SK-N-SH treated with all-trans-retinoic acid at 6 μM for 48 hours (cell line): ENCODE results near the gene ST8SIA1.

Source experiments
- ATAC-seq: fragments of 200-7000 bp; cut with Tn5 transposase; 3 replicates; pipeline ENCODE4 v1.9.1; 2020; ENCODE audit warnings: mild to moderate bottlenecking, moderate library complexity
- ARNTL ChIP-seq: fragments of 450-650 bp; formaldehyde crosslinking; IDR thresholded peaks from 2 replicates; pipeline ENCODE4 v1.5.0; 2020; ENCODE audit warnings: low read depth, mild to moderate bottlenecking, moderate library complexity, borderline replicate concordance
- BACH2 ChIP-seq: fragments of 250-450 bp; sonication (Bioruptor Pico); IDR thresholded peaks from 2 replicates; pipeline ENCODE4 v1.9.0; 2021; ENCODE audit warnings: mild to moderate bottlenecking, borderline replicate concordance
- CREB5 ChIP-seq: fragments of 250-450 bp; sonication (Bioruptor Pico); IDR thresholded peaks from 2 replicates; pipeline ENCODE4 v1.5.1; 2020; ENCODE audit warnings: low read depth, mild to moderate bottlenecking, moderate library complexity
- CSDC2 ChIP-seq: fragments of 250-450 bp; sonication (Bioruptor Pico); IDR thresholded peaks from 2 replicates; pipeline ENCODE4 v1.5.0; 2020; ENCODE audit warnings: mild to moderate bottlenecking, moderate library complexity
- CSRNP3 ChIP-seq: fragments of 250-450 bp; sonication (Bioruptor Pico); IDR thresholded peaks from 2 replicates; pipeline ENCODE4 v1.5.1; 2021; ENCODE audit warnings: mild to moderate bottlenecking, moderate library complexity
- ESRRG ChIP-seq: fragments of 250-450 bp; sonication (Bioruptor Pico); IDR thresholded peaks from 2 replicates; pipeline ENCODE4 v1.6.1; 2021; ENCODE audit warnings: mild to moderate bottlenecking
- GLIS3 ChIP-seq: fragments of 250-450 bp; sonication (Bioruptor Pico); IDR thresholded peaks from 2 replicates; pipeline ENCODE4 v1.5.0; 2020; ENCODE audit warnings: mild to moderate bottlenecking, moderate library complexity
- OSR1 ChIP-seq: fragments of 250-450 bp; sonication (Bioruptor Pico); IDR thresholded peaks from 2 replicates; pipeline ENCODE4 v1.8.0; 2022; ENCODE audit warnings: moderate library complexity, mild to moderate bottlenecking, inconsistent platforms
- PATZ1 ChIP-seq: fragments of 250-450 bp; sonication (Bioruptor Pico); IDR thresholded peaks from 2 replicates; pipeline ENCODE4 v1.8.0; 2020; ENCODE audit warnings: mild to moderate bottlenecking, moderate library complexity, borderline replicate concordance
- POU6F1 ChIP-seq: fragments of 250-450 bp; sonication (Bioruptor Pico); IDR thresholded peaks from 2 replicates; pipeline ENCODE4 v1.8.0; 2021; ENCODE audit warnings: low read depth, mild to moderate bottlenecking, moderate library complexity, borderline replicate concordance
- PPARA ChIP-seq: fragments of 250-450 bp; sonication (Bioruptor Pico); IDR thresholded peaks from 2 replicates; pipeline ENCODE4 v1.5.0; 2020; ENCODE audit warnings: mild to moderate bottlenecking, borderline replicate concordance
- SNAI2 ChIP-seq: fragments of 250-450 bp; sonication (Bioruptor Pico); IDR thresholded peaks from 2 replicates; pipeline ENCODE4 v1.5.0; 2020; ENCODE audit warnings: mild to moderate bottlenecking, moderate library complexity
- TCF4 ChIP-seq: fragments of 250-450 bp; sonication (Bioruptor Pico); IDR thresholded peaks from 2 replicates; pipeline ENCODE4 v1.8.0; 2021; ENCODE audit warnings: mild to moderate bottlenecking, moderate library complexity, borderline replicate concordance
- TOX ChIP-seq: fragments of 250-450 bp; sonication (Bioruptor Pico); IDR thresholded peaks from 2 replicates; pipeline ENCODE4 v1.8.0; 2021; ENCODE audit warnings: mild to moderate bottlenecking, moderate library complexity, borderline replicate concordance
- TSHZ2 ChIP-seq: fragments of 250-450 bp; sonication (Bioruptor Pico); IDR thresholded peaks from 2 replicates; pipeline ENCODE4 v1.5.0; 2020; ENCODE audit warnings: mild to moderate bottlenecking, moderate library complexity
- ZC3H10 ChIP-seq: fragments of 250-450 bp; sonication (Bioruptor Pico); IDR thresholded peaks from 2 replicates; pipeline ENCODE4 v1.5.1; 2021; ENCODE audit warnings: mild to moderate bottlenecking, moderate library complexity
- ZFP3 ChIP-seq: fragments of 250-450 bp; sonication (Bioruptor Pico); IDR thresholded peaks from 2 replicates; pipeline ENCODE4 v1.5.0; 2020; ENCODE audit warnings: mild to moderate bottlenecking, moderate library complexity
- ZFP30 ChIP-seq: fragments of 450-650 bp; formaldehyde crosslinking; IDR thresholded peaks from 2 replicates; pipeline ENCODE4 v1.5.0; 2022; ENCODE audit warnings: mild to moderate bottlenecking, moderate library complexity
- ZNF565 ChIP-seq: fragments of 450-650 bp; formaldehyde crosslinking; conservative IDR thresholded peaks from 2 replicates; pipeline ENCODE4 v1.5.0; 2020; ENCODE audit warnings: low read depth, mild to moderate bottlenecking, moderate library complexity
- ZNF70 ChIP-seq: fragments of 450-650 bp; formaldehyde crosslinking; IDR thresholded peaks from 2 replicates; pipeline ENCODE4 v1.5.0; 2020; ENCODE audit warnings: mild to moderate bottlenecking, moderate library complexity
- ZNF8 ChIP-seq: fragments of 450-650 bp; formaldehyde crosslinking; IDR thresholded peaks from 2 replicates; pipeline ENCODE4 v1.5.0; 2020; ENCODE audit warnings: mild to moderate bottlenecking, moderate library complexity

The ST8SIA1 gene

GRCh38 chr12:22335794-22336166 is 1.3 kb upstream of the ST8SIA1 start (continued):
- no peak for TF ChIP-seq TOX (CRISPR knock-in tag)

- TF ChIP-seq GLIS3 (CRISPR knock-in tag) (no peak), ZFP30 (CRISPR knock-in tag) (no peak), CSRNP3 (no peak), CREB5 (CRISPR knock-in tag) (no peak), CSDC2 (CRISPR knock-in tag) (no peak), ARNTL (CRISPR knock-in tag) (no peak), ZC3H10 (CRISPR knock-in tag) (no peak), ESRRG (CRISPR knock-in tag) (no peak), TCF4 (CRISPR knock-in tag) (no peak), ZNF8 (CRISPR knock-in tag) (no peak), TOX (CRISPR knock-in tag) (no peak), SNAI2 (CRISPR knock-in tag) (no peak), PPARA (CRISPR knock-in tag) (no peak), TSHZ2 (CRISPR knock-in tag) (no peak), PATZ1 (no peak), ZNF70 (CRISPR knock-in tag) (no peak), ZFP3 (CRISPR knock-in tag) (no peak), ZNF565 (no peak)
- ATAC-seq, result no peak
Measured at GRCh38 chr12:22333713-22334409, 646 bp downstream of the ST8SIA1 start.

GRCh38 chr12:22333186-22333712 is 1.3 kb downstream of the ST8SIA1 start:
- ATAC-seq, result no peak
- TF ChIP-seq ZNF8 (CRISPR knock-in tag), result no peak
- TF ChIP-seq OSR1 (CRISPR knock-in tag), result no peak
- TF ChIP-seq POU6F1 (CRISPR knock-in tag), result no peak
- TF ChIP-seq CSRNP3, result no peak
- TF ChIP-seq TCF4 (CRISPR knock-in tag), result no peak
- TF ChIP-seq ZNF70 (CRISPR knock-in tag), result no peak
- TF ChIP-seq ESRRG (CRISPR knock-in tag), result no peak
- no peak for TF ChIP-seq SNAI2 (CRISPR knock-in tag)
- TF ChIP-seq PATZ1, result no peak
- no peak for TF ChIP-seq ZC3H10 (CRISPR knock-in tag)
- TF ChIP-seq CSDC2 (CRISPR knock-in tag), result no peak
- no peak for TF ChIP-seq TSHZ2 (CRISPR knock-in tag)
- no peak for TF ChIP-seq BACH2
